GM19023 (cell line): ENCODE measurements around the gene CTDSPL2.
"Not testable (repeated sequence)": the region's sequence is repeated elsewhere in the genome, so short reads cannot be mapped to it uniquely, and the experiment has no call there.

Experiments
- ATAC-seq: cut with Tn5 transposase; IDR thresholded peaks from one replicate; pipeline ENCODE4 v1.9.1; 2021; ENCODE audit warnings: mild to moderate bottlenecking, moderate library complexity; ENCODE audit not compliant: unreplicated experiment

CTDSPL2 gene

GRCh38 chr15:44426975-44427755, at the start of gene CTDSPL2:
Gene CTDSPL2, plus strand, starts transcription at chr15:44427629. Its CDS starts 31,386 bp downstream, at chr15:44459015.
- ATAC-seq: peak; percentile 95

- ATAC-seq: no peak
Measured at GRCh38 chr15:44381236-44381635, 46.2 kb upstream of the CTDSPL2 start.

GRCh38 chr15:44385344-44385942, 42.0 kb upstream of the CTDSPL2 start:
- ATAC-seq: no peak

- no peak for ATAC-seq
Measured at GRCh38 chr15:44394062-44394461, 33.4 kb upstream of the CTDSPL2 start.

GRCh38 chr15:44394562-44394961, 32.9 kb upstream of the CTDSPL2 start:
- ATAC-seq: no peak

GRCh38 chr15:44397869-44398268, 29.6 kb upstream of the CTDSPL2 start:
- ATAC-seq: no peak

- no peak for ATAC-seq
Measured at GRCh38 chr15:44414001-44414400, 13.4 kb upstream of the CTDSPL2 start.

- peak; percentile 1 for ATAC-seq
Measured at GRCh38 chr15:44427756-44428724, 611 bp downstream of the CTDSPL2 start.

- no peak for ATAC-seq
Measured at GRCh38 chr15:44435893-44436667, 8.7 kb downstream of the CTDSPL2 start.

GRCh38 chr15:44438402-44438801, 11.0 kb downstream of the CTDSPL2 start:
- no peak for ATAC-seq

- ATAC-seq: no peak
Measured at GRCh38 chr15:44441095-44441501, 13.7 kb downstream of the CTDSPL2 start.

GRCh38 chr15:44443515-44443914, 16.1 kb downstream of the CTDSPL2 start:
- no peak for ATAC-seq

- ATAC-seq: no peak
Measured at GRCh38 chr15:44447772-44448376, 20.4 kb downstream of the CTDSPL2 start.

GRCh38 chr15:44450172-44450571, 22.7 kb downstream of the CTDSPL2 start:
- ATAC-seq: no peak

GRCh38 chr15:44453578-44454283, 26.3 kb downstream of the CTDSPL2 start:
- not testable (repeated sequence) for ATAC-seq

GRCh38 chr15:44458429-44458828, 31.0 kb downstream of the CTDSPL2 start:
- ATAC-seq: no peak

- ATAC-seq: no peak
Measured at GRCh38 chr15:44468709-44469385, 41.4 kb downstream of the CTDSPL2 start.

GRCh38 chr15:44471885-44472455, 44.5 kb downstream of the CTDSPL2 start:
- ATAC-seq: no peak

- ATAC-seq: no peak
Measured at GRCh38 chr15:44479343-44479742, 51.9 kb downstream of the CTDSPL2 start.
